PC-9 (cell line): ENCODE data around the gene IMMP2L. TPM values are rescaled to one million over a fixed set of nuclear protein-coding genes. Genes with fewer than 3 reads are reported as not detected.

ENCODE experiments used
- BruUV-seq: library from RNA; stranded (reverse); fragments of 400-500 nt; replicated peaks from 2 replicates; lab custom pipeline; 2021; lab: Mats Ljungman, UMichigan
- CTCF ChIA-PET: fragments of 300-600 bp; sonication (Branson Sonifier 250); formaldehyde crosslinking; loops from one replicate; lab custom pipeline; 2022; ENCODE audit warnings: antibody characterized with exemption; lab: Charles Lee
- POLR2A ChIA-PET: fragments of 300-600 bp; sonication (Branson Sonifier 250); formaldehyde crosslinking; loops from one replicate; lab custom pipeline; 2022; ENCODE audit warnings: antibody characterized with exemption; ENCODE audit not compliant: unreplicated experiment; lab: Charles Lee
- DNase-seq, 2 experiments: peaks; one replicate each; pipeline versions ENCODE4 v3.0.0 to v3.0.0-alpha.2; 2015 to 2022; ENCODE audit warnings: mixed read lengths in 1 of 2
- H2AFZ ChIP-seq: fragments of 200-600 bp; sonication (generic); 2 replicates; pipeline ENCODE4 v1.8.1; 2017; ENCODE audit warnings: antibody characterized with exemption
- H3F3A ChIP-seq: fragments of 200-600 bp; sonication (generic); 2 replicates; pipeline ENCODE4 v1.8.1; 2017; ENCODE audit warnings: antibody characterized with exemption, mild to moderate bottlenecking, low read depth; ENCODE audit not compliant: insufficient read depth
- H3K27ac ChIP-seq: fragments of 200-600 bp; sonication (generic); 2 replicates; pipeline ENCODE4 v1.6.1; 2016; ENCODE audit warnings: mixed run types
- H3K27me3 ChIP-seq: fragments of 200-600 bp; sonication (generic); 2 replicates; pipeline ENCODE4 v1.6.1; 2016; ENCODE audit warnings: low read depth, mixed run types; ENCODE audit not compliant: insufficient read depth
- H3K36me3 ChIP-seq: fragments of 200-600 bp; sonication (generic); 2 replicates; pipeline ENCODE4 v1.6.1; 2016; ENCODE audit warnings: low read depth, mixed run types
- H3K4me1 ChIP-seq: fragments of 200-600 bp; sonication (generic); replicated peaks from 2 replicates; pipeline ENCODE4 v1.6.1; 2016; ENCODE audit warnings: mixed run types; ENCODE audit not compliant: insufficient read depth
- H3K4me2 ChIP-seq: fragments of 200-600 bp; sonication (generic); 2 replicates; pipeline ENCODE4 v1.6.1; 2017; ENCODE audit warnings: mixed run types
- H3K4me3 ChIP-seq: fragments of 200-600 bp; sonication (generic); 2 replicates; pipeline ENCODE4 v1.6.1; 2016; ENCODE audit warnings: mixed run types
- H3K79me2 ChIP-seq: fragments of 200-600 bp; sonication (generic); 2 replicates; pipeline ENCODE4 v1.6.1; 2017; ENCODE audit warnings: low read depth, mixed run types
- H3K9me2 ChIP-seq: fragments of 200-600 bp; sonication (generic); 2 replicates; pipeline ENCODE4 v1.8.1; 2017; ENCODE audit warnings: mild to moderate bottlenecking; ENCODE audit not compliant: insufficient read depth
- H3K9me3 ChIP-seq: fragments of 200-600 bp; sonication (generic); 2 replicates; pipeline ENCODE4 v1.8.1; 2016; ENCODE audit warnings: low read depth; ENCODE audit not compliant: insufficient read depth
- H4K20me1 ChIP-seq: fragments of 200-600 bp; sonication (generic); 2 replicates; pipeline ENCODE4 v1.8.1; 2017; ENCODE audit not compliant: insufficient read depth
- CTCF ChIP-seq: fragments of 200-600 bp; sonication (generic); conservative IDR thresholded peaks from 2 replicates; pipeline ENCODE4 v1.6.1; 2017; ENCODE audit warnings: mixed run types, antibody characterized with exemption, mild to moderate bottlenecking, moderate library complexity
- EZH2 ChIP-seq: fragments of 200-600 bp; sonication (generic); IDR thresholded peaks from 2 replicates; pipeline ENCODE4 v1.8.0; 2017; ENCODE audit warnings: antibody characterized with exemption, low read depth
- intact Hi-C: fragments of 100-400 bp; cut with micrococcal nuclease; formaldehyde crosslinking; loops from one replicate; pipeline ENCODE4 v1.10.0; 2022; ENCODE audit not compliant: unreplicated experiment
- total RNA-seq: library from RNA; stranded (reverse); gene quantifications from 2 replicates; pipeline ENCODE4 v1.2.3, GENCODE V29; 2021

Gene IMMP2L
- total RNA-seq, 1 experiment from 2014 or later, result 40.5 TPM

GRCh38 chr7:110870926-110871325 lies 691.4 kb downstream of the IMMP2L start:
- DNase-seq, result no peak
- H3K36me3 ChIP-seq, result no peaks in the 10 kb centered on the region
- no peaks in the 10 kb centered on the region; the same call in 1 of the 2 replicates for H4K20me1 ChIP-seq
- no peaks in the 10 kb centered on the region for H3K9me3 ChIP-seq
- H3K27me3 ChIP-seq, result no peaks in the 10 kb centered on the region
- no peaks in the 10 kb centered on the region for H3K9me2 ChIP-seq
- BruUV-seq, result no TSS peak
- TF ChIP-seq CTCF (no peak), EZH2 (no peak)
- H2AFZ ChIP-seq, result no peak overlapping the region
- POLR2A ChIA-PET, result no interaction called here
- no peaks in the 10 kb centered on the region for H3K79me2 ChIP-seq
- H3K4me3 ChIP-seq, result no peak overlapping the region
- intact Hi-C loops, result no loop called here
- H3K27ac ChIP-seq, result no peak overlapping the region
- no peaks in the 10 kb centered on the region for H3F3A ChIP-seq
- CTCF ChIA-PET, result no interaction called here
- no peaks in the 10 kb centered on the region for H3K4me1 ChIP-seq
- H3K4me2 ChIP-seq, result no peak overlapping the region

- no peak overlapping the region for H3K4me3 ChIP-seq
These were observed 693.8 kb downstream of the IMMP2L start for GRCh38 chr7:110868458-110868857.

GRCh38 chr7:110867771-110868170 lies 694.5 kb downstream of the IMMP2L start:
- H4K20me1 ChIP-seq, result no peaks in the 10 kb centered on the region; the same call in 1 of the 2 replicates
- H2AFZ ChIP-seq, result no peak overlapping the region
- H3K4me2 ChIP-seq, result no peak overlapping the region
- TF ChIP-seq EZH2 (no peak), CTCF (no peak)
- H3K36me3 ChIP-seq, result no peaks in the 10 kb centered on the region
- no peaks in the 10 kb centered on the region for H3K4me1 ChIP-seq
- ChIA-PET POLR2A (interaction anchor here (0.5 to 0.6 kb wide), 3 partner anchors 10 to 858 kb away, joined by 4 to 5 read pairs (median 5); no protein-coding TSS in a partner anchor), CTCF (interaction anchor here (0.6 kb wide), 1 partner anchor 83 kb away, joined by 4 read pairs; no protein-coding TSS in a partner anchor)
- no peak overlapping the region for H3K27ac ChIP-seq
- no peaks in the 10 kb centered on the region for H3K9me3 ChIP-seq
- no peak for DNase-seq
- no peaks in the 10 kb centered on the region for H3K79me2 ChIP-seq
- no peaks in the 10 kb centered on the region for H3F3A ChIP-seq
- BruUV-seq, result no TSS peak
- no peaks in the 10 kb centered on the region for H3K27me3 ChIP-seq
- H3K9me2 ChIP-seq, result no peaks in the 10 kb centered on the region
- intact Hi-C loops, result no loop called here
- no peak overlapping the region for H3K4me3 ChIP-seq

More at GRCh38 chr7:110868458-110868857, 693.8 kb downstream of the IMMP2L start:
- Histone ChIP-seq H3K4me1 (no peaks in the 10 kb centered on the region), H3K79me2 (no peaks in the 10 kb centered on the region), H3K27ac (no peak overlapping the region), H3K9me2 (no peaks in the 10 kb centered on the region), H2AFZ (no peak overlapping the region), H3K27me3 (no peaks in the 10 kb centered on the region), H3K4me2 (no peak overlapping the region), H4K20me1 (no peaks in the 10 kb centered on the region; the same call in 1 of the 2 replicates), H3K36me3 (no peaks in the 10 kb centered on the region), H3K9me3 (no peaks in the 10 kb centered on the region), H3F3A (no peaks in the 10 kb centered on the region)
- no peak for TF ChIP-seq EZH2
- no peak for TF ChIP-seq CTCF
- no peak for DNase-seq
- POLR2A ChIA-PET, result no interaction called here
- intact Hi-C loops, result no loop called here
- BruUV-seq, result no TSS peak
- CTCF ChIA-PET, result no interaction called here
